Thoracic aorta (tissue), 2 donors: ENCODE results near the gene IQCH. TPM values are rescaled to one million over a fixed set of nuclear protein-coding genes. Genes with fewer than 3 reads are reported as not detected.

ENCODE experiments used
- ATAC-seq: fragments of 150-250 bp; one replicate; pipeline ENCODE4 v1.8.0; 2017; ENCODE audit warnings: low read depth; ENCODE audit not compliant: insufficient number of reproducible peaks, low FRiP score
- DNase-seq: peaks from one replicate; pipeline ENCODE4 v3.0.0-alpha.2; 2020; ENCODE audit warnings: low spot score
- H3K27ac ChIP-seq, 2 donors: fragments of 200-600 bp; sonication (generic); 1 replicate in 1 of 2; 2 replicates in 1 of 2; pipeline ENCODE4 v1.5.1; 2016; ENCODE audit warnings: mild to moderate bottlenecking in 2 of 2, moderate library complexity in 2 of 2
- H3K27me3 ChIP-seq: fragments of 200-600 bp; sonication (generic); replicated peaks from 2 replicates; pipeline ENCODE4 v1.6.0; 2016; ENCODE audit warnings: mild to moderate bottlenecking; ENCODE audit not compliant: insufficient read depth
- H3K36me3 ChIP-seq: fragments of 200-600 bp; sonication (generic); one replicate; pipeline ENCODE4 v1.5.1; 2016
- H3K4me1 ChIP-seq, 2 donors: fragments of 200-600 bp; sonication (generic); 1 replicate in 1 of 2; 2 replicates in 1 of 2; pipeline versions ENCODE4 v1.5.1 to v1.6.0; 2016; ENCODE audit warnings: low read depth in 2 of 2, mild to moderate bottlenecking in 1 of 2; ENCODE audit not compliant: control insufficient read depth in 1 of 2
- H3K4me3 ChIP-seq: fragments of 200-600 bp; sonication (generic); 2 replicates; pipeline ENCODE4 v1.5.1; 2016; ENCODE audit warnings: mild to moderate bottlenecking
- H3K9me3 ChIP-seq: fragments of 200-600 bp; sonication (generic); 2 replicates; pipeline ENCODE4 v1.5.1; 2016
- CTCF ChIP-seq: fragments of 200-600 bp; sonication (generic); IDR thresholded peaks from one replicate; pipeline ENCODE4 v1.5.1; 2019; ENCODE audit warnings: antibody characterized with exemption
- total RNA-seq, 2 donors: library from RNA; depleted of rRNA; stranded (reverse); fragments of >200 nt; gene quantifications; one replicate each; pipeline versions ENCODE4 v1.1.0 to v1.2.3, GENCODE V29; 2016

The IQCH gene
- total RNA-seq, 2 donors from 2014 or later: 0.14 to 2.3 TPM

DNA sequence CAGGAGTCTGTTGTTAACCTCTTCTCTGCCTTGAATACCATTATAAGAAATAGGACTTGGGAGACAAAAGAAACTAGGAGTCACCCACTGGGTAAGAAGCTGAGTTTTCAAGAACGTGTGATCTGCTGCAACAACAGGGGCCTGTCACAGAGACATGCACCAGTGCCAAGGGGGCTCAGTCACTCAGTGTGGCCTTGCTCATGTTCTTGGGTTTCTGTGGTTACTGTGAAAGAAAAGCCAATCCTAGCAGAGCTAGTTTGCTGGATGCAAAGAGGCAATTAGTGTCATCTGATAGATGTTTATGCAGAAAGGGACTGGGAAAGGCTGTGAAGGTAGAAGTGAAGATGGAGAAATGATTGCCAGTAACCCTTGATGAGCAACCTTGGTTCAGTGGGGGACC lies 126.3 kb downstream of the IQCH start:
- no peak for DNase-seq
- no peaks in the 10 kb centered on the region for H3K27me3 ChIP-seq
- H3K9me3 ChIP-seq: no peaks in the 10 kb centered on the region
- no peaks in the 10 kb centered on the region for H3K4me1 ChIP-seq
- no peak for ATAC-seq
- no peak overlapping the region for H3K27ac ChIP-seq
- H3K4me3 ChIP-seq: no peak overlapping the region
- no peak for TF ChIP-seq CTCF
- no peaks in the 10 kb centered on the region for H3K36me3 ChIP-seq

DNA sequence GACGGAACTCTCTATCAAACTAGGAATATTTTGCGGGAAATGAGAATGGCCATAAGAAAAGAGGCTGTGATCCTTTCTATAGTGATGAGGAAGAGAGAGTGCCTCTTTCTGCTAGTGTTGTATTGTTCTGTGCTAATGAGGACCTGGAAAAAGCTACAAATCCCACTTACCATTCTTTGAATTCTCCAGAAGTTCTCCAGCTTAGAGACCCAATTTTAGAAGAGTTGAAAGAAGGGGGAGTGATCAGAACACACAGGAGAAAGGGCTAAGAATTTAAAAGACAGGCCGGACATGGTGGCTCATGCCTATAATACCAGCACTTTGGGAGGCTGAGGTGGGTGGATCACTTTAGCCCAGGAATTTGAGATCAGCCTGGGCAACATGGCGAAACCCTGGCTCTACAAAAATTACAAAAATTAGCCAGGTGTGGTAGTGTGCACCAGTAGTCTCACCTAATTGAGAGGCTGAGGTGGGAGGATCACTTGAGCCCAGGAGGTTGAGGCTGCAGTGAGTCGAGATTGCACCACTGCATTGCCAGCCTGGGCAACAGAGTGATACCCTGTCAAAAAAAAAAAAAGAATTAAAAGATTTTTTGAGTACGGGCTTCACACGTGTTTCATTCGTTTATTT lies 126.9 kb downstream of the IQCH start:
- DNase-seq (no peak), ATAC-seq (no peak)
- H3K4me1 ChIP-seq: no peaks in the 10 kb centered on the region
- no peak for TF ChIP-seq CTCF
- H3K9me3 ChIP-seq: no peaks in the 10 kb centered on the region
- H3K4me3 ChIP-seq: no peak overlapping the region
- no peaks in the 10 kb centered on the region for H3K27me3 ChIP-seq
- no peaks in the 10 kb centered on the region for H3K36me3 ChIP-seq
- no peak overlapping the region for H3K27ac ChIP-seq

DNA sequence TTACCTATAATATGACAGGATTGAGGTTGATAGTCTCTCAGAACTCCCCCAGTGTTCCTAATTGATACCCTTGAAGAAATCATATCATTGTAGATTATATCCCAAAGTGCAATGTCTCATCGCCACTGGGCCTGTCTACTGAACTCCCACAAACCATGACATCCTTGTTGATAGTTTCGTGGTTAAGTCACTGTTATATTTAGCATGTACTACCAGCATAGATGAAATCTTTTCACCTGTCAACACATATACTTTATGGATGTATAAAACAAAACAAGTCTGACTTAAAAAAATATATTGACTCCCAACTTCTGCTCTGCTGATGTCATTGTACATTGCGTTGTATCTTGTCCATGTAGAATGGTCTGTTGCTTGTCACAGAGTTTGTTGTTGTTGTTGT lies 128.1 kb downstream of the IQCH start:
- no peaks in the 10 kb centered on the region for H3K4me1 ChIP-seq
- no peak for DNase-seq
- TF ChIP-seq CTCF: no peak
- no peaks in the 10 kb centered on the region for H3K27me3 ChIP-seq
- no peak overlapping the region for H3K27ac ChIP-seq
- H3K9me3 ChIP-seq: no peaks in the 10 kb centered on the region
- no peak for ATAC-seq
- no peaks in the 10 kb centered on the region for H3K36me3 ChIP-seq
- no peak overlapping the region for H3K4me3 ChIP-seq

GRCh38 chr15:67383899-67384298 lies 129.3 kb downstream of the IQCH start:
- DNase-seq (no peak), ATAC-seq (no peak)
- Histone ChIP-seq H3K4me1 (no peaks in the 10 kb centered on the region), H3K4me3 (no peak overlapping the region), H3K9me3 (no peaks in the 10 kb centered on the region), H3K27me3 (no peaks in the 10 kb centered on the region), H3K36me3 (no peaks in the 10 kb centered on the region), H3K27ac (no peak overlapping the region)
- TF ChIP-seq CTCF: no peak

GRCh38 chr15:67384761-67385160 lies 130.2 kb downstream of the IQCH start:
- no peaks in the 10 kb centered on the region for H3K27me3 ChIP-seq
- no peaks in the 10 kb centered on the region for H3K4me1 ChIP-seq
- DNase-seq (no peak), ATAC-seq (no peak)
- H3K4me3 ChIP-seq: no peak overlapping the region
- no peak for TF ChIP-seq CTCF
- no peaks in the 10 kb centered on the region for H3K36me3 ChIP-seq
- H3K9me3 ChIP-seq: no peaks in the 10 kb centered on the region
- H3K27ac ChIP-seq: no peak overlapping the region
